ENCODE measurements around the gene TMEM121. TPM values are rescaled to one million over a fixed set of nuclear protein-coding genes. Genes with fewer than 3 reads are reported as not detected.
"Not testable (repeated sequence)": the region's sequence is repeated elsewhere in the genome, so short reads cannot be mapped to it uniquely, and the experiment has no call there.

Gene TMEM121
- polyA plus RNA-seq, 3 donors, result 0.08 to 0.11 TPM; not detected in 1

GRCh38 chr14:105572063-105572462 lies 45.7 kb downstream of the TMEM121 start:
- WGBS (ENCODE audit: insufficient coverage), result no CpG with 5 or more reads among the region's 15 CpGs

GRCh38 chr14:105573841-105574240 lies 47.5 kb downstream of the TMEM121 start:
- H3K9me3 ChIP-seq (replicated peaks in 1 of 2; ENCODE audit: control insufficient read depth in 1 of 2, insufficient read depth in 1 of 2, low read length in 2 of 2); H4K20me1 ChIP-seq (ENCODE audit: insufficient read depth, low read length); H3K4me1 Mint-ChIP-seq; H3K36me3 ChIP-seq (replicated peaks in 1 of 2; ENCODE audit: control insufficient read depth in 1 of 2, insufficient read depth in 2 of 2, low read length in 2 of 2); H3K4me3 ChIP-seq (replicated peaks in 1 of 3; ENCODE audit: low read depth in 2 of 3, low read length in 3 of 3); intact Hi-C loops (cut with micrococcal nuclease); H3K27me3 Mint-ChIP-seq (ENCODE audit: low read depth in 3 of 3); H3K79me2 ChIP-seq (ENCODE audit: insufficient read depth, low read length); H3K36me3 Mint-ChIP-seq; H3K4me1 ChIP-seq (ENCODE audit: control insufficient read depth in 1 of 2, insufficient read depth in 2 of 2, low read length in 2 of 2); H3K9ac ChIP-seq (ENCODE audit: insufficient read depth, low read length, poor library complexity, severe bottlenecking); DNase-seq; H3K4me3 Mint-ChIP-seq; H3K27me3 ChIP-seq (ENCODE audit: control insufficient read depth in 2 of 2, insufficient read depth in 2 of 2, low read length in 2 of 2); H3K27ac ChIP-seq (ENCODE audit: low read depth in 1 of 2, low read length in 2 of 2); H2AFZ ChIP-seq (ENCODE audit: insufficient read depth, low read depth, low read length, poor library complexity, severe bottlenecking); H3K4me2 ChIP-seq (replicated peaks; ENCODE audit: extremely low read depth, low read length, poor library complexity, severe bottlenecking): not testable (repeated sequence)
- Mint-ChIP-seq H3K27ac (peak overlapping the region in 1 of 7 donors; percentile 1), H3K9me3 (peaks cover 0 to 16% (median 4%) of the 10 kb centered on the region in 7 donors)
- WGBS (ENCODE audit: insufficient coverage), result no CpG with 5 or more reads among the region's 15 CpGs

More at GRCh38 chr14:105572063-105572462, 45.7 kb downstream of the TMEM121 start:
- H3K4me2 ChIP-seq (replicated peaks; ENCODE audit: extremely low read depth, low read length, poor library complexity, severe bottlenecking); H3K79me2 ChIP-seq (ENCODE audit: insufficient read depth, low read length); H3K9me3 ChIP-seq (replicated peaks in 1 of 2; ENCODE audit: control insufficient read depth in 1 of 2, insufficient read depth in 1 of 2, low read length in 2 of 2); H3K4me3 ChIP-seq (replicated peaks in 1 of 3; ENCODE audit: low read depth in 2 of 3, low read length in 3 of 3); H3K27ac ChIP-seq (ENCODE audit: low read depth in 1 of 2, low read length in 2 of 2); H3K27me3 ChIP-seq (ENCODE audit: control insufficient read depth in 2 of 2, insufficient read depth in 2 of 2, low read length in 2 of 2); H2AFZ ChIP-seq (ENCODE audit: insufficient read depth, low read depth, low read length, poor library complexity, severe bottlenecking); H4K20me1 ChIP-seq (ENCODE audit: insufficient read depth, low read length); H3K27ac Mint-ChIP-seq; H3K4me1 Mint-ChIP-seq; intact Hi-C loops (cut with micrococcal nuclease); H3K4me3 Mint-ChIP-seq; H3K36me3 Mint-ChIP-seq; H3K4me1 ChIP-seq (ENCODE audit: control insufficient read depth in 1 of 2, insufficient read depth in 2 of 2, low read length in 2 of 2); H3K9ac ChIP-seq (ENCODE audit: insufficient read depth, low read length, poor library complexity, severe bottlenecking); H3K36me3 ChIP-seq (replicated peaks in 1 of 2; ENCODE audit: control insufficient read depth in 1 of 2, insufficient read depth in 2 of 2, low read length in 2 of 2); DNase-seq; H3K27me3 Mint-ChIP-seq (ENCODE audit: low read depth in 3 of 3): not testable (repeated sequence)
- peaks cover 0 to 21% (median 5%) of the 10 kb centered on the region in 7 donors for H3K9me3 Mint-ChIP-seq

DNA sequence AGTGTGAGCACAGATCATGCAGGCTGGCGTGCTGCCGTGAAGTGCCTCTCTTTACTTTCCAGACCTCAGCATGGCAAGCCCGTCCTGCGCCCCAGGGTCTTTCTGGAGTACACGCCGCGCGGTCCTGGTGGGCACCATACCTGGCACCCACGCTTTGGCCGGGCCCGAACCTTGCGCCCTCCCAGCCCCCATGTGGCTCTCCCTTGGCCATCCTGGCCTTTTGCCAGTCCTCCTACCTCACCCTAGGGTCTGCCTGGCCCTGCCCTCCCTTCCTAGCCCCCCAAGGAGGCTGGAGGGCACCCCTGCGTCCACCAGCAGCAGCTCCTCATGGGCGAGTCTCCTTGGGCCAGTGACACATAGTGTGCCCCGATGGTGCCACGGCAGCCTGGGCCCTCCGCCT lies 48.0 kb downstream of the TMEM121 start:
- H3K4me1 Mint-ChIP-seq; H3K27ac ChIP-seq (ENCODE audit: low read depth in 1 of 2, low read length in 2 of 2); H3K36me3 ChIP-seq (replicated peaks in 1 of 2; ENCODE audit: control insufficient read depth in 1 of 2, insufficient read depth in 2 of 2, low read length in 2 of 2); H3K4me1 ChIP-seq (ENCODE audit: control insufficient read depth in 1 of 2, insufficient read depth in 2 of 2, low read length in 2 of 2); H3K27me3 ChIP-seq (ENCODE audit: control insufficient read depth in 2 of 2, insufficient read depth in 2 of 2, low read length in 2 of 2); H3K9me3 ChIP-seq (replicated peaks in 1 of 2; ENCODE audit: control insufficient read depth in 1 of 2, insufficient read depth in 1 of 2, low read length in 2 of 2); H3K27ac Mint-ChIP-seq; H2AFZ ChIP-seq (ENCODE audit: insufficient read depth, low read depth, low read length, poor library complexity, severe bottlenecking); H3K27me3 Mint-ChIP-seq (ENCODE audit: low read depth in 3 of 3); H3K4me3 ChIP-seq (replicated peaks in 1 of 3; ENCODE audit: low read depth in 2 of 3, low read length in 3 of 3); H4K20me1 ChIP-seq (ENCODE audit: insufficient read depth, low read length); H3K4me3 Mint-ChIP-seq; H3K36me3 Mint-ChIP-seq; H3K9ac ChIP-seq (ENCODE audit: insufficient read depth, low read length, poor library complexity, severe bottlenecking); DNase-seq; H3K4me2 ChIP-seq (replicated peaks; ENCODE audit: extremely low read depth, low read length, poor library complexity, severe bottlenecking); intact Hi-C loops (cut with micrococcal nuclease); H3K79me2 ChIP-seq (ENCODE audit: insufficient read depth, low read length): not testable (repeated sequence)
- WGBS (ENCODE audit: insufficient coverage), result no CpG with 5 or more reads among the region's 17 CpGs
- peaks cover 0 to 15% (median 4%) of the 10 kb centered on the region in 7 donors for H3K9me3 Mint-ChIP-seq

DNA sequence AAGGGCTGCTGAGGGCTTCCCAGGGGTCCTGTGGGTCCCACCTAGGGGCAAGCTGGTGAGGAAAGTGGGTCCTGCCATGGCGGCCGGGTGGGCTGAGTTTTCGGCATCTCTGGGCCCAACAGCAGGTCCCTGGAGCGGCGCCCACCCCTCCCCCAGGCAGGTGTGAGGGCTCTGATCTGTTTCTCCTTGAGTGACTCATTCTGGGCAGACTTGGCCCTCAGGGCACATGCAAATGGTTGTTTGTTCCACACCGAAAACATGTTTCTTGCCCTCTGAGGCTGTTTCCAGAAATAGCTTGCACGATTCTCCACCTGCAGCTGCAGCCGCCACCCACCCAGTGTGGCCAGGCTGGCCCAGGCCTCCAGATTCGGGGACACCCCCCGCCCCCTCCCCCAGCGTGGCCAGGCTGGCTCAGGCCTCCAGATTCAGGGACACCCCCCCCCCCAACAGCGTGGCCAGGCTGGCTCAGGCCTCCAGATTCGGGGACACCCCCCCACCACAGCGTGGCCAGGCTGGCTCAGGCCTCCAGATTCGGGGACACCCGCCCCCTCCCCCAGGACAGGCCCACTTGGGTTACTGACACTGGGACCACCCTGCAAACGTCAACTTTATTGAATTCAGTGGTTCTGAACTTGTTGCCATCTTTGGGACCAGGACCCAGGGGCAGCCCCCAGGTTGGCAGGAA lies 48.8 kb downstream of the TMEM121 start:
- H3K9ac ChIP-seq (ENCODE audit: insufficient read depth, low read length, poor library complexity, severe bottlenecking); H3K27me3 Mint-ChIP-seq (ENCODE audit: low read depth in 3 of 3); H3K4me3 Mint-ChIP-seq; H3K4me1 Mint-ChIP-seq; intact Hi-C loops (cut with micrococcal nuclease); H3K4me3 ChIP-seq (replicated peaks in 1 of 3; ENCODE audit: low read depth in 2 of 3, low read length in 3 of 3); H3K27ac ChIP-seq (ENCODE audit: low read depth in 1 of 2, low read length in 2 of 2); H3K27me3 ChIP-seq (ENCODE audit: control insufficient read depth in 2 of 2, insufficient read depth in 2 of 2, low read length in 2 of 2); H3K27ac Mint-ChIP-seq; H4K20me1 ChIP-seq (ENCODE audit: insufficient read depth, low read length); H3K79me2 ChIP-seq (ENCODE audit: insufficient read depth, low read length); H3K9me3 Mint-ChIP-seq; DNase-seq; H3K4me2 ChIP-seq (replicated peaks; ENCODE audit: extremely low read depth, low read length, poor library complexity, severe bottlenecking); H3K36me3 Mint-ChIP-seq; H3K4me1 ChIP-seq (ENCODE audit: control insufficient read depth in 1 of 2, insufficient read depth in 2 of 2, low read length in 2 of 2); H2AFZ ChIP-seq (ENCODE audit: insufficient read depth, low read depth, low read length, poor library complexity, severe bottlenecking); H3K36me3 ChIP-seq (replicated peaks in 1 of 2; ENCODE audit: control insufficient read depth in 1 of 2, insufficient read depth in 2 of 2, low read length in 2 of 2); H3K9me3 ChIP-seq (replicated peaks in 1 of 2; ENCODE audit: control insufficient read depth in 1 of 2, insufficient read depth in 1 of 2, low read length in 2 of 2): not testable (repeated sequence)
- WGBS (ENCODE audit: insufficient coverage), result no CpG with 5 or more reads among the region's 17 CpGs

All from CD14-positive monocyte (primary cell).